ENCODE data around the gene PDE4D.
"Not testable (repeated sequence)": the region's sequence is repeated elsewhere in the genome, so short reads cannot be mapped to it uniquely, and the experiment has no call there.

Gene PDE4D

DNA sequence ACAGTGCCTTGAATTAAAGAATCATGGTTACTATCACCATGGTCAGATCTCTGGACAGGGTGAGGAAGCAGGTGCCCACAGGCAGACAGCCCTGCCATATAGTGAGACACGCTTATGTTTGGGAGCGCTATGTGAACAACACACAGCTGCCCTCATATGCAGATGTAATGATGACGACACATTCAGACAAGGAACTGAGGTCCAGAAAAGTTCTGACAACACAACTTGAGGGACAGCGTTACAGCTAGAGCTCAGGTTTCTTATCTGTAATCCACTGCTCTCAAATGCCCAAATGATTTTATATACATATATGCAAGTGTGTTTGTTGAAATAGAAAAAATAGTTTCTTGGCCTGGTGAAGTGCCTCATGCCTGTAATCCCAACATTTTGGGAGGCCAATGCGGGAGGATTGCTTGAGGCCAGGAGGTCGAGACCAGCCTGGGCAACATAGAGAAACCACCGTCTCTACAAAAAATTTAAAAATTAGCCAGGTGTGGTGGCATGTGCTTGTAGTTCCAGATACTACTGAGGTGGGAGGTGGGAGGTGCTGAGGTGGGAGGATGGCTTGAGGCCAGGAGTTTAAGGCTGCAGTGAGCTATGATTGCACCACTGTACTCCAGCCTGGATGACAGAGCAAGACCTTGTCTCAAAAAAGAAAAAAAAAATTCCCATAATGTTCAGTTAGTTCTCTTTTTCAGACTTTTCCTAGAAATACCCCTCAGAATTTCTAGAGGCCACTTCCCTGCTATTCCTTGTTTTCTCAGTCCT is 887.4 kb downstream of the PDE4D start:
- no peak for DNase-seq (ENCODE audit: low read depth, low spot score)

DNA sequence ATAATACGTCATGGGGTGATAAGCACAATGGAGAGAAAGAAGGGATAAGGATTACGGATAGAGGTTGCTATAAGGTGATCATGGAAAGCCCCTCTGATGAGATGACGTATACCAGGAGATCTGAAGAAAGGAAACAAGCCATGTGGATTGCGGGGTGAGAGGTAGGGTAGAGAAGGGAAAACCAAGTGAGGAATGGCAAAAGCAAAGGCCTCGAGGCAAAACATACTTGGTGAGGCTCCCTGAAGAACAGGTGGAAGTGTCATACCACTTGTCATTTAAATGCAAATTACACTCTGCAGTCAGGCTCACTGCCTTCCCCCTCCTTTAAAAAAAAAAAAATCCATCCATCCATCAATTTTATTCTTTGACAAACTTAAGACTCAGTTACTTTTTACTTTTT is 889.9 kb downstream of the PDE4D start:
- peak; percentile 85 for DNase-seq (ENCODE audit: low read depth, low spot score)

DNA sequence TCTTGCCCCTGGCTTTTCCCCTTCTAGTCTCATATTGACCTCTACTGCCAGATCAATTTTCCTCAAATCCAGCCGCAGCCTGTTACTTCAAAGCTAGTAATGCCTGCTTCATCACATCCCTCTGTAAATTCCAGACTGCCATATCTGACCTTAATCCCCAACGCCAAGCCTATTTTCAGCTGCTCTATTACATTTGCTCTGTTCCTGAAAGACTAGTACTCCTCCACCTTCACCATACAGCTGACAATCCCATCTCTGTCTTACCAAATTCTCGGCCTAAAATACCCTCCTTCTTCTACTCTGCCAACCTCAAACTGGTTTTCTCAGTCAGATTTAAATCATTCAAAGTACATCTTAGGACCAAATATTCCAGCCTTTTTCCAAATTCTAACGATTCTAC is 890.4 kb downstream of the PDE4D start:
- no peak for DNase-seq (ENCODE audit: low read depth, low spot score)

DNA sequence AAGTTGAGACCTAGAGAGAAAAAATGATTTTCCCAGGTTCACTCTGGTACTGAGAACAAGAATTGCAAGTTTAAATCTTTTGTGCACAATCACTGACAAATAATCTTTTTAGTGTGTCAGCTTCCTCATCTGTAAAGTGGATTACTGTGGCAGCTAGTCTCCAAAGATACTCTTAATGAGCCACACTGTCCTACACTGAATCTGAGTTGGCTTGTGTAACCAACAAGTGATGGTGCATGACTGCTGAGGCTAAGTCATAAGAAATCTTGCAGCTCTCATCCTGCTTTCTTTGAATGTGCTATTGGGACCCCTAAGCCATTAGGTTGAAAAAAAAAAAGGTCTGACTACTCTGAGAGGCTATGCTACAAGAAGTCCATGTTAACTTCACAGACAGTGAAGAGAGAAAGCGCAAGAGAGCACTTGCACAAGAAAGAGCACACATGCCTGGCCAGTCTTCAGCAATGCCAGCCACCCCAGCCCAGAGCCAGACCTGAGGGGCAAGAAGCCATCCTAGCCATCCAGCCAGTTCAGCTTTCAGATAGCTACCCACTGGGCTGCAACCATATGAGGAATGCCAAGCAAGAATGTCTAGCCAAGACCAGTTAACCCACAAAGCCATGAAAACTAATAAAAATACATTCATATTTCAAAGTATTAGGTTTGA is 891.2 kb downstream of the PDE4D start:
- no peak for DNase-seq (ENCODE audit: low read depth, low spot score)

DNA sequence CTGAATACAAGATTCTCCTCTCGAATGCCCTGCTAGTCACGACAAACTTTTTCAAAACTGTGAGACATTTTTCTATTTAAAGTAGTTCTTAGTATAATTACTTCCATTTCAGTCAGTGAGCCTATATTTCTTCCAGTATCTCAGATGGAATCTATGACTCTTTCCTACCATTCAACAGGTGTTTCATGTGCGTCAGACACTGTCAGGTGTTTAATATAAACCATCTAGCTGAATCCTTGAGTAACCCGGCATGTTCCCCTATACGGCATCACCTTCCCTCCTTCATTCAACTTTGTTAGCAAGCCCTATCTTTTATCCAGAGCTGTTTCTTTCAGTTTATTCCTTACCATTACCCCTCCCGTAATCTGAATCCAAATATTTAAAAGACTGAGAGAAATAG is 891.8 kb downstream of the PDE4D start:
- no peak for DNase-seq (ENCODE audit: low read depth, low spot score)

DNA sequence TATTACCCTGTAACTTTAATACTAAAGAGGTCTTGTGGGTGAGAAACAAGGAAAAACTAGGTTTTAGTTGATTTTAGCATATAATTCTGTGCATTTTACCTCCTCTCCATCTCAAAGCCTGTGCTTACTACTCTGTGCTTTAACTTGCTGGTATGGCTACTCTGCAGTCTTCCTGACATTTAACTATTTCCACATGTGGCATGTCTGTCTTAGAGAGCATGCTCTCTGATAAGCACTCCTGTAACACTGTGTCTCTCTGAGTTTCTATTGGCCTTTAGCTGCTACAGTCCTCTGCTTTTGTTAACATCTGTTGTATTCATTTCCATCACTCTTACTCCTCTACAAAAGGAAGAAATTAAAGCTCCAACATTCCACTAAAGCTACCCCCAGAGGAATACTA is 892.4 kb downstream of the PDE4D start:
- DNase-seq (ENCODE audit: low read depth, low spot score), result no peak

DNA sequence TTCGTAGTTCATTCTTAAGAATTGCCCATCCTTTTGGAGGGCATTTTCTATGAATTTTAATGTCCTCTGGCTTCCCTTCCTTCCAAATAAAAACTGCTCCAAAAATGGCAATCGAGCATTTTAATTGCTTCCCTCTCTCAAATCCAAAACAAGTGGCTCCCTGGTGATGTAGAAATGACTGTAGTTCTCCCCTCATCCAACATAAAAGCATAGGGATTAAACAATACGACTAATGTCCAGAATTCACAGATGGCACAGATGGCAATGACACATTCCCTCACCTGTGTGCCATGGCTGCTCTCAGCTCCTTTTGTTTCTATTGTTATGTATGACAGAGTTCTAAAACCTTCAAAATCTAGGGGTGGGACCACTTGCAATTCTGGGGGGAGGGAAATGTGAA is 893.3 kb downstream of the PDE4D start:
- DNase-seq (ENCODE audit: low read depth, low spot score), result no peak

DNA sequence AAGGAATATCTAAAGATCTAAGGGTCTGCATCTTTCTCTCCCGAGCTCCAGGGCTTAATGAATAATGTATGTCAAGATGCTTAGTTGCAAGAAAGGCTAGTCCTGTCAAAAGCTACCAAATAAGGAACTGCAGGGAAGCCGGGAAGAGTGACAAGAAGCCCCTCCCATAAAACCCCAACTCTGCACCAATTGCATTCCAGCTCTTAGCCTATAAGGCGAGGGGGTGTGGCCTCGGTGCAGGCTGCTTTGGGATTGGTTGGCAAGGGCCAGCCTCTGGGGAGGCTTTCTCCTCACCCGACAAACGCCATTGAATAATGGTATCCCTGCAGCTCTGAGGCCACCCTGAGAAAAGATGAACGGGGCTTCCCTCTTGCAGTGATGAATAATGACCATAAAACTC is 893.7 kb downstream of the PDE4D start:
- DNase-seq (ENCODE audit: low read depth, low spot score), result peak; percentile 88

DNA sequence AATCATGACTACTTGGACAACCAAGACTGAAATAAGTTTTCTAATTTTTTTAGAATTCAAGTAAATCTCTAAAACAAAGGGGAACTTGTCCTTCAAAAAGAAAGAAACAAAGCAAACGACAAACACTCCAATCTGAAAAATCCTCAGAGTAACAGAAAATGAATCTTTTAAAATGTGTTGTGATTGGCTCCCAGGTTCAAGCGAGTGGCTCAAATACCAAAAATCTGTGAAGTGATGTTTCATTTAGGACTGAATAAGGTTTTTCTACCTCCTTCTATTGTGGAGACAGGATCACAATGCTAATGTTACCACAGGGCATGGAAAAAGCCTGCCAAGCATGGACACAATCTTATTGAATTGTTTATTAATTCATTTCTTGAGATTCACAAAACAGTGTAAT is 895.0 kb downstream of the PDE4D start:
- DNase-seq (ENCODE audit: low read depth, low spot score), result no peak

DNA sequence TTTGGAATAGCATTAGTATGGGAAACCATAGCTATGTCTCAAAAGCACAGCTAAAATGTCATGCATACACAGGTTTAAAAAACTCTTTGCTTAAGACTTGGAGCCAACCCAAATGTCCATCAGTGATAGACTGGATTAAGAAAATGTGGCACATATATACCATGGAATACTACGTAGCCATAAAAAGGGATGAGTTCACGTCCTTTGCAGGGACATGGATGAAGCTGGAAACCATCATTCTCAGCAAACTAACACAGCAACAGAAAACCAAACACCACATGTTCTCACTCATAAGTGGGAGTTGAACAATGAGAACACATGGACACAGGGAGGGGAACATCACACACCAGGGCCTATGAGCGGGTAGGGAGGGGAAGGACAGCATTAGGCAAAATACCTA is 897.7 kb downstream of the PDE4D start:
- not testable (repeated sequence) for DNase-seq (ENCODE audit: low read depth, low spot score)

DNA sequence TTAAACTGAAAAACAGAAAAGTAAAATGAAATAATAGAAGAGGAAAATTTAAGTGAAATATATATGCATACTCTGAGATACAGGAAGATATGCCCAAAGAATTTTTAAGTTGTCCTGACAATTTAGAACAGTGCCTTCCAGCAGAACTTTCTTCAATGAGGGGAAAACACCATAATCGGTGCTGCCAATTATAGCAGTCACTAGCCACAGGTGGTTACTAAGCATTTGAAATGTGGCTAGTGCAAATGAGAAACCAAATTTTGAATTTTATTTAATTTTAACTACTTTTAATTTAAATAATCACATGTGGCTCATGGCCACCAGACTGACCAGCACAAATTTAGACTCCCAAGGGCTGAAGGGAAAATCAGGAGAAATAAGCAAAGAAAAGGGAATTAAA is 900.1 kb downstream of the PDE4D start:
- DNase-seq (ENCODE audit: low read depth, low spot score), result no peak

DNA sequence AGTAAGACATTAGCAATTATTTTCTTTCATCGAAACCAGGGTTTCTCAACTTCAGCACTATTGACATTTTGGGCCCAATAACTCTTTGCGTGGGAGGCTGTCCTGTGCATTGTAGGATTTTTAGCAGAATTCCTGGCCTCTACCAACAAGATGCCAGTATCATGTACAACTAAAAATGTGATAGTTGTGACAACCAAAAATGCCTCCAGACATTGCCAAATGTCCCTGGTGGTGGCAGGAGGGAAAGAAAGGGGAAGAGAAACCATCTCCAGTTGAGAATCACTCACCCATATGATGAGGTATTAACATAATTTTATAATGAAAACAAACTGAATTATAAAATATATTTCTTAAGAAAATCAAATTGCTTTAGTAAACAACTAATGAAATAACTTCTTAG is 904.6 kb downstream of the PDE4D start:
- DNase-seq (ENCODE audit: low read depth, low spot score), result no peak

DNA sequence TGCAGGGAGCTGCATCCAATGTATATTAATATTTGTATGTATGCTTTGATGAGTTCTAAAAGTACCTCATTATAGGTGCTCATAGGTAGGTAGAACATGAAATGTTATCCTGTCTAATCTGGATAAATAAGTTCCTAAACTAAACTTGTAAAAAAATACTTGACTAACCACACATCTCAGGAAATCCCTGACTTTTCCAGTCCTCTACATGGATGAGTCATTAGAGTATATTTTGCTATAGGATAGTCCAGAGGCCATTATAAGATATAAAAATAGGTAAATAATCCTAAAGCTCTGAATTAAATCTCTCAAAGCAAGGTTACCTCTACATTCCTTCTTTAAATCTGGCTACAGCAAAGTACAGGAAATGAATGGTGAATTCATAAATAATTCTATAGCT is 906.3 kb downstream of the PDE4D start:
- no peak for DNase-seq (ENCODE audit: low read depth, low spot score)

DNA sequence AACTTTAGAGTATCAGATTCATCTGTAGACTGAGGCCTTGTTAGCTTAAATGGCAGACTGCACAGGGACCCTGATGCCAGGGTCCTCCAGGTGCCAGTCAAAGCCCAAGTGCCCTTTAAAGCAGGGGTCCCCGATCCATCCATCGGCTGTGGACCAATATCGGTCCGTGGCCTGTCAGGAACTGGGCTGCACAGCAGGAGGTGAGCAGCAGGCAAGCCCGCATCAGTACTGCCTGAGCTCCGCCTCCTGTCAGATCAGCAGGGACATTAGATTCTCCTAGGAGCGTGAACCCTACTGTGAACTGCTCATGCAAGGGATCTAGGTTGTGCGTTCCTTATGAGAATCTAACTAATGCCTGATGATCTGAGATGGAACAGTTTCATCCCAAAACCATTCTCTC is 907.2 kb downstream of the PDE4D start:
- no peak for DNase-seq (ENCODE audit: low read depth, low spot score)

DNA sequence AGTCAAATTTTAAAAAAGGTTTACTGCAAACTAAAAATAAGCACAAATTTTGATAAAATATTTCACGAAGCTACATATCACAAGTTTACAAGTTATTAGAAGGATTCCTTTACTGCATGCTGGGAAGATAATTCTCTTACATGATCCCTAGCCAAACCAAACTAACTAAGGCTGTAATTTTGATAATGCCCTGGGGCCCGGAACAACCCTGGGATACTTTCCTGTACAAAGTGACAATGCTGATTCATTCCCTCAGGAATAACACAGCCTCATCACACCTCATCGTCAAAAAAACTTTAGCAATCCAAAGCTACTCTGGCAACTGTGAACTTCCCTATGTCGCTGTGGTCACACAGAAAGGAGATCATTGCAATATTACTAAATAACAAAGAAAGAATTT is 907.8 kb downstream of the PDE4D start:
- DNase-seq (ENCODE audit: low read depth, low spot score), result no peak

DNA sequence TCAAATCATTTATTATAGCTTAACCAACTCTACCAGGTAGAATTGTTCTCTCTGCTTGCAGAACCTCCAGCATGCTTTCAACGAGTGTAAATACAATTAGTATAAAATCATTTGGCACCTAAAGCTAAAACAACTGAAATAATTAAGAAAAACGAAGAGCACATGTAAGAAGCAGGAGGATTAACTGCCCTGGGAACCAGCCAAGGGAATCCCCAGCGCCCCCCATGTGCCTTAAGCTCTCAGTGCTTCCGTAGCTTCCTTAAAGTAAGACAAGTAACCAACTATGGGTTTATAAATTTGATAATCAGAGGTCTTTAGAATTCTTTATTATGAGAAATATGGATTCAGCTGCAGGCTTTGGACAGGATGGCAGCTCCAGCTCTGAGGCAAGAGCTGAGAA is 908.2 kb downstream of the PDE4D start:
- DNase-seq (ENCODE audit: low read depth, low spot score), result no peak

DNA sequence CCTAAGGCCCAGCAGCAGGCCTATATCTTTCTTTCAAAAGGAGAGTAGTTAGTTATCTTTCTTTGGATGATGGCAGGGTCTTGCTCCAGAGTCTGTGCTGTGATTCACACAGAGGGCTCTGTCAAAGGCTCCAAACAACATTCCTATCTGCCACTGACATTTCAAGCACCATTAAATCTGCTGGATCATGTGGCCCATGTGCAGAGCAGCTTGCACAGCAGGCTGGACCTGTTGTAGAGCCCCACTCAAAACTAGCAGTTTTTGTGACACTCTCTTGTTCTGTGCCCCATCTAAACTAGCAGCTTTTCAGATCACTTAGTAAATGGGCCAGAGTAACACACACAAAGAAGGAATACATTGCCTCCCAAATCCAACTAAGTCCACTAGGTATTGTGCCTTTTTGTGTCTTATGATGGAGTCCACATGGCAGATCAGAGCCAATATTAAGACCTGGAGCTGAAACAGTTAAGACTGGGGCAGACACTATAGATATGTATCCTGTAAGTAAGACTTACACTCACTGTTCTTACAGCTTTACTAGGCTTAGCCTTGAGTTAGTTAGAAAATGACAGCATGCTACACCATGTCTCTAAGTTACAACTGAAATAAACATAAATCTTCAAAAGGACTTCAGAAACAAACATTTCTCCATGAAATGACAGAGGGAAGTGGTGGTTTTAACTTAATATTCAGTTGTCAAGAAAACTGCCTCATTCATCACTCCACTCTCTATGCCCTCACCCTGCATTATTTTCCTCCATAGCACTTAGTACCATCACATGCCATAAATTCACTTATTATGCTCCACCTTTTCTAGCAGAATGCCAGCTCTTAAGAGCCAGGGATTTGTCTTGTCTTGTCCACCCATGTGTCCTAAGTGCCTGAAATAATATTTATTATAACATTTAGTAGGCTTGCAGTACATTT is 909.7 kb downstream of the PDE4D start:
- DNase-seq (ENCODE audit: low read depth, low spot score), result no peak

DNA sequence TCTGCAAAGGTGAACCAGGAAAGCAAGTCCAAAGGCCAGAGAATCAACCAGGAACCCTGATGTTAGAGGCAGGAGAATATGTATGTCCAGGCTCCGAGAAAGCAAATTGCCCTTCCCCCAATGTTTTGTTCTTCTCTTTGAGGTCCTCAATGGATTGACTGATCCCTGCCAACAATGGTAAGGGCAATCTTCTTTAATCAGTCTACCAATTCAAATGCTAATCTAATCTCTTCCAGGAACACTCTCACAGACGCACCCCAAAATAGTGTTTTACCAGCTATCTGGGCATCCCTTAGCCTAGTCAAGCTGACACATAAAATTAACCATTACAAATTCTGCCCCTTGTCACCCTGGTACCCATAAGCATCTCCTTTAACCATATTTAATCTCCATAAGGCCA is 912.6 kb downstream of the PDE4D start:
- no peak for DNase-seq (ENCODE audit: low read depth, low spot score)

DNA sequence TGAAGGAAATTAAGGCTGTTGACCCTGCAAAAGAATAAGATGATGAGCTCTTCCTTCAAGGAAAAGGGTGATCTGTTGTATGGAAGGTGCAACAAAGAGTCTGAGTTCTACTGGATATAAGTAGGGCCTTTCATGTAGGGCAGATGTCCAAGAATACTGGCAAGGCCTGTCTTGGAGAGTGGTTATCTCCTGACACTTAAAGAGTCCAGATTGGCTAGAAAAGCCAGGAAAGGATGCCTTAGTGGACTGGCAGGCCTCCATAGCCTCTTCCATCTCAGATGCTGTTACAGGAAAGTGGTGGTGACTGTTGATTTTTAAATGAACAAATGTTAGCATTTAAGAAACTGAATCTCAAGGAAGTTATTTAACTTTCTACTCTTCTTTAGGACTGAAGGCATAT is 914.4 kb downstream of the PDE4D start:
- DNase-seq (ENCODE audit: low read depth, low spot score), result no peak

DNA sequence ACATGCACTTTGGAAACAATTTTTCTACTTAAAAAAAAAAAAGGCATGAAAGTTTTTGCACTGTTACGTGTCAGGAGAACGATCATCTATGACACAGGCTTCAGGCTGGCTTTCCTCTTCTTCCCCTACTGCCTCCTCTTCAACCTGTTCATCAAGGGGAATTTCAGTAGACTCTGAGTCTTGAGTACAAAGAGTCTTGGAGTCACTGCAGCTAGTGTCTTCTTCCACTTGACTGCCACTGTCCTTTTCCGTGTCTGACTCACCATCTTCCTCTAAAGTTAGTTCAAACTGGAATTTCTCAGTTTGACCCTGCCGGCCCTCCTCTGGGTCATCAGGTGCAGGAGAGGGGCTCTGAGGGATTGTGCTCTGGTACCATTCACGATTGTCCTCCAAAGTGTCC is 918.9 kb downstream of the PDE4D start:
- no peak for DNase-seq (ENCODE audit: low read depth, low spot score)

DNA sequence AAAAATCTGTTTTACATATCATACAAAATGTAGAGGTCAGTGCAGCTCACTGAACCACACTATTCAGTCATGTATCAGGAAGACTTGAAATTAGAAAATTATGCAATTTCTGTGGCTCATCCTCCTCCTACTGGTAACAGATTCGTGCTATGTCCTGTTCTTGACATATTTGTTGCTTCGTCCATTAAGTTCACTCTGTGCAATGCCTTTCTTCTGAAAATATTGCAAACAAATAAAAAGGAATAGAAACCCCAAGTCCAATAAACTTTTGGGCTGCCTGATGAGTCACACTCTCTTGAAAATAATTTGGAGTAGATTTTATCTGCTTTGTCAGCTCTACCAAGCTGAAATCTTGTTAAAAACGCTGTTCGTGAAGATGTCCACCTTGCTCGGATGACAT is 919.4 kb downstream of the PDE4D start:
- DNase-seq (ENCODE audit: low read depth, low spot score), result no peak

DNA sequence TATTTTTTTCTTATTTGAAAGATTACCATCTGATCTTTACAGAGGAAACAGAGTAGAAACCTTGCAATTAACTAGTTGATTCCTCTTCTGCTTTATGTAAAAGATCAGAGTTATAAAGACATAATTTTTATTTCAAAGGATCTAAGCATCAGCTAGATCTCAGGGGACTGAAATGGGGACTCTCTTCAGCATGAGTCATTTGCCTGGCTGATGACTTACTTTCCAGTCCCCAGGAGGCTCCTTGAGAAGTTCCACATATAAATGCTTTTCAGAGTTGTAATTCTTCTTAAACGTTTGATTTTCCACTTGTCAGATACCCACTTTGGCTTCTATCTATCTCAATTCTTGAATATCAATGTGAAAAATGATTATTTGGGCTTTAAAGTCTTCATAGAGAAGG is 921.2 kb downstream of the PDE4D start:
- DNase-seq (ENCODE audit: low read depth, low spot score), result no peak

DNA sequence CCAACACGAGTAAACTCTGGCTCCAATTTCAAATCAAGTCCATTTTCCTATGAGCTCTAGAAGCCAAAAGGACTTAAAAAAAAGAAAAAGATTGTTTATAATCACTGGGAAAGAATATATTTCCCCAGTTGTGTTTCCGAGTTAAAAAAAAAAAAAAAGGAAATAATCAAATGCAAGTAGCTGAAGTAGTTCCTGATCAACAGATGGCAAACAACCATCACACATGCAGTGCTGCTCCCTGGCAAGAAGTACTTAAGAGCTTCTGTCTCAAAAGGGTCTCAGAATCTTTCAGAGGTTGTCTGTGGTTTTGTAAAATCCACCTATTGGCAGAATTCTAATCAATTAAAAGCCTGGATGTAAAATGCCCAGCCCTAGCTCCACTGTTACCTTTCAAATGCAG is 922.8 kb downstream of the PDE4D start:
- no peak for DNase-seq (ENCODE audit: low read depth, low spot score)
